ENCODE data around the gene SRBD1.

The SRBD1 gene

GRCh38 chr2:45344071-45344470 is 267.0 kb downstream of the SRBD1 start:
- Histone ChIP-seq H3K4me3 (ENCODE audit: low read depth in 1 of 2, low read length in 2 of 2) (no peak overlapping the region), H3K9me3 (ENCODE audit: low read length) (no peaks in the 10 kb centered on the region), H3K9ac (ENCODE audit: low read length) (no peak overlapping the region), H3K27me3 (ENCODE audit: control insufficient read depth in 1 of 2, insufficient read depth in 2 of 2, low read length in 2 of 2) (no peaks in the 10 kb centered on the region), H3K36me3 (ENCODE audit: insufficient read depth, low read length) (no peaks in the 10 kb centered on the region), H3K27ac (ENCODE audit: low read depth, low read length) (no peak overlapping the region), H3K4me1 (ENCODE audit: insufficient read depth, low read length) (no peaks in the 10 kb centered on the region)

GRCh38 chr2:45343251-45344017 is 267.6 kb downstream of the SRBD1 start:
- Histone ChIP-seq H3K4me1 (ENCODE audit: insufficient read depth, low read length) (no peaks in the 10 kb centered on the region), H3K27ac (ENCODE audit: low read depth, low read length) (no peak overlapping the region), H3K9me3 (ENCODE audit: low read length) (no peaks in the 10 kb centered on the region), H3K4me3 (ENCODE audit: low read depth in 1 of 2, low read length in 2 of 2) (no peak overlapping the region), H3K27me3 (ENCODE audit: control insufficient read depth in 1 of 2, insufficient read depth in 2 of 2, low read length in 2 of 2) (no peaks in the 10 kb centered on the region), H3K36me3 (ENCODE audit: insufficient read depth, low read length) (no peaks in the 10 kb centered on the region), H3K9ac (ENCODE audit: low read length) (no peak overlapping the region)

- no peak overlapping the region for H3K27ac ChIP-seq (ENCODE audit: low read depth, low read length)
- no peaks in the 10 kb centered on the region for H3K4me1 ChIP-seq (ENCODE audit: insufficient read depth, low read length)
- H3K9ac ChIP-seq (ENCODE audit: low read length) = no peak overlapping the region
- H3K4me3 ChIP-seq (ENCODE audit: low read depth in 1 of 2, low read length in 2 of 2) = no peak overlapping the region
- no peaks in the 10 kb centered on the region for H3K36me3 ChIP-seq (ENCODE audit: insufficient read depth, low read length)
- H3K9me3 ChIP-seq (ENCODE audit: low read length) = no peaks in the 10 kb centered on the region
- no peaks in the 10 kb centered on the region for H3K27me3 ChIP-seq (ENCODE audit: control insufficient read depth in 1 of 2, insufficient read depth in 2 of 2, low read length in 2 of 2)
Observed at GRCh38 chr2:45340318-45340717, 270.7 kb downstream of the SRBD1 start.

GRCh38 chr2:45339253-45339652 is 271.8 kb downstream of the SRBD1 start:
- H3K36me3 ChIP-seq (ENCODE audit: insufficient read depth, low read length) = no peaks in the 10 kb centered on the region
- no peaks in the 10 kb centered on the region for H3K4me1 ChIP-seq (ENCODE audit: insufficient read depth, low read length)
- no peaks in the 10 kb centered on the region for H3K27me3 ChIP-seq (ENCODE audit: control insufficient read depth in 1 of 2, insufficient read depth in 2 of 2, low read length in 2 of 2)
- H3K27ac ChIP-seq (ENCODE audit: low read depth, low read length) = no peak overlapping the region
- H3K9ac ChIP-seq (ENCODE audit: low read length) = no peak overlapping the region
- no peaks in the 10 kb centered on the region for H3K9me3 ChIP-seq (ENCODE audit: low read length)
- H3K4me3 ChIP-seq (ENCODE audit: low read depth in 1 of 2, low read length in 2 of 2) = no peak overlapping the region
